Breast epithelium (tissue), 4 donors: Measurements from ENCODE around the gene REPS1. TPM values are rescaled to one million over a fixed set of nuclear protein-coding genes. Genes with fewer than 3 reads are reported as not detected.
"Not testable (repeated sequence)": the region's sequence is repeated elsewhere in the genome, so short reads cannot be mapped to it uniquely, and the experiment has no call there.

Experiments
- DNase-seq, 2 donors: peaks; one replicate each; pipeline ENCODE4 v3.0.0-alpha.2; 2019; ENCODE audit warnings: low spot score in 2 of 2
- H3K27ac ChIP-seq, 2 donors: fragments of 200-600 bp; sonication (generic) in 1 of 2; one replicate each; pipeline ENCODE4 v1.5.1; 2016 to 2019; ENCODE audit warnings: mild to moderate bottlenecking in 1 of 2
- H3K27me3 ChIP-seq, 2 donors: fragments of 200-600 bp; sonication (generic) in 1 of 2; one replicate each; pipeline versions ENCODE4 v1.5.1 to v1.6.0; 2017 to 2019; ENCODE audit warnings: control low read depth in 1 of 2, mild to moderate bottlenecking in 1 of 2
- H3K36me3 ChIP-seq: fragments of 200-600 bp; one replicate; pipeline ENCODE4 v1.5.1; 2019
- H3K4me1 ChIP-seq, 2 donors: fragments of 200-600 bp; sonication (generic); one replicate each; pipeline ENCODE4 v1.5.1; 2016 to 2019; ENCODE audit warnings: control low read depth in 1 of 2
- H3K4me3 ChIP-seq, 3 donors: fragments of 200-600 bp; sonication (generic); 1 replicate in 2 of 3; 2 replicates in 1 of 3; pipeline ENCODE4 v1.5.1; 2016 to 2019; ENCODE audit warnings: mild to moderate bottlenecking in 3 of 3, moderate library complexity in 2 of 3
- H3K9me3 ChIP-seq, 2 donors: fragments of 200-600 bp; sonication (generic) in 1 of 2; one replicate each; pipeline ENCODE4 v1.5.1; 2016 to 2019; ENCODE audit warnings: control low read depth in 1 of 2
- POLR2A ChIP-seq: fragments of 450-650 bp; IDR thresholded peaks from one replicate; pipeline ENCODE4 v1.6.1; 2016; ENCODE audit warnings: antibody characterized with exemption, mild to moderate bottlenecking, moderate library complexity
- POLR2AphosphoS5 ChIP-seq, 3 donors: sonication (generic); formaldehyde crosslinking; IDR thresholded peaks; one replicate each; pipeline ENCODE4 v1.6.1; 2017; ENCODE audit warnings: antibody characterized with exemption in 3 of 3
- intact Hi-C: fragments of 100-400 bp; cut with DNase I; formaldehyde crosslinking; loops from one replicate; pipeline ENCODE4 v1.15.1; 2023; ENCODE audit warnings: low total_unique reads
- total RNA-seq, 3 donors: library from RNA; depleted of rRNA; stranded (reverse); fragments of >200 nt; gene quantifications; one replicate each; pipeline ENCODE4 v1.1.0, GENCODE V29; 2016
- TF ChIP-seq, protein P1 (sequence below), 3 donors: fragments of 450-650 bp; IDR thresholded peaks; one replicate each; pipeline ENCODE4 v1.5.1; 2016 to 2017; ENCODE audit warnings: antibody characterized with exemption in 3 of 3, mild to moderate bottlenecking in 3 of 3, moderate library complexity in 3 of 3

The REPS1 gene
- total RNA-seq, 3 donors from 2014 or later, result 40.5 to 79.9 (median 66.5) TPM

GRCh38 chr6:138943089-138943625 lies 44.9 kb downstream of the REPS1 start:
- intact Hi-C loops, result no loop called here
- H3K27ac ChIP-seq, result no peak overlapping the region
- no peak for DNase-seq
- H3K27me3 ChIP-seq, result no peaks in the 10 kb centered on the region
- H3K36me3 ChIP-seq, result no peaks in the 10 kb centered on the region
- no peaks in the 10 kb centered on the region for H3K4me1 ChIP-seq
- no peaks in the 10 kb centered on the region for H3K9me3 ChIP-seq
- H3K4me3 ChIP-seq, result no peak overlapping the region
- no peak for TF ChIP-seq POLR2A
- TF ChIP-seq, protein P1, sequence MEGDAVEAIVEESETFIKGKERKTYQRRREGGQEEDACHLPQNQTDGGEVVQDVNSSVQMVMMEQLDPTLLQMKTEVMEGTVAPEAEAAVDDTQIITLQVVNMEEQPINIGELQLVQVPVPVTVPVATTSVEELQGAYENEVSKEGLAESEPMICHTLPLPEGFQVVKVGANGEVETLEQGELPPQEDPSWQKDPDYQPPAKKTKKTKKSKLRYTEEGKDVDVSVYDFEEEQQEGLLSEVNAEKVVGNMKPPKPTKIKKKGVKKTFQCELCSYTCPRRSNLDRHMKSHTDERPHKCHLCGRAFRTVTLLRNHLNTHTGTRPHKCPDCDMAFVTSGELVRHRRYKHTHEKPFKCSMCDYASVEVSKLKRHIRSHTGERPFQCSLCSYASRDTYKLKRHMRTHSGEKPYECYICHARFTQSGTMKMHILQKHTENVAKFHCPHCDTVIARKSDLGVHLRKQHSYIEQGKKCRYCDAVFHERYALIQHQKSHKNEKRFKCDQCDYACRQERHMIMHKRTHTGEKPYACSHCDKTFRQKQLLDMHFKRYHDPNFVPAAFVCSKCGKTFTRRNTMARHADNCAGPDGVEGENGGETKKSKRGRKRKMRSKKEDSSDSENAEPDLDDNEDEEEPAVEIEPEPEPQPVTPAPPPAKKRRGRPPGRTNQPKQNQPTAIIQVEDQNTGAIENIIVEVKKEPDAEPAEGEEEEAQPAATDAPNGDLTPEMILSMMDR (IDR thresholded peaks at IDR 0.05), result no peak
- no peak for TF ChIP-seq POLR2AphosphoS5 (IDR thresholded peaks at IDR 0.05)

DNA sequence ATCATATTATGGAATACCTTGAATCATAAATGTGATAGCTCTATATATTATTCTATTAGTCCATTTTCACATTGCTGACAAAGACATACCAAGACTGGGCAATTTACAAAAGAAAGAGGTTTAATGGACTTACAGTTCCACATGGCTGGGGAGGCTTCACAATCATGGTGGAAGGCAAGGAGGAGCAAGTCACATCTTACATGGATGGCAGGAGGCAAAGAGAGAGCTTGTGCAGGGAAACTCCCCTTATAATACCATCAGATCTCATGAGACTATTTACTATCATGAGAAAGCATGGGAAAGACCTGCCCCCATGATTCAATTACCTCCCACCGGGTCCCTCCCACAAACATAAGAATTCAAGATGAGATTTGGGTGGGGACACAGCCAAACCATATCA lies 51.2 kb downstream of the REPS1 start:
- DNase-seq, H3K9me3 ChIP-seq, H3K36me3 ChIP-seq, H3K4me3 ChIP-seq, H3K27me3 ChIP-seq, intact Hi-C loops, H3K27ac ChIP-seq, H3K4me1 ChIP-seq: not testable (repeated sequence)

GRCh38 chr6:138931660-138932059 lies 56.4 kb downstream of the REPS1 start:
- no peaks in the 10 kb centered on the region for H3K27me3 ChIP-seq
- no peak overlapping the region for H3K4me3 ChIP-seq
- H3K36me3 ChIP-seq, result no peaks in the 10 kb centered on the region
- intact Hi-C loops, result no loop called here
- H3K9me3 ChIP-seq, result no peaks in the 10 kb centered on the region
- DNase-seq, result no peak
- TF ChIP-seq, protein P1 (IDR thresholded peaks at IDR 0.05), result no peak
- no peak for TF ChIP-seq POLR2A
- TF ChIP-seq POLR2AphosphoS5 (IDR thresholded peaks at IDR 0.05), result no peak
- no peak overlapping the region for H3K27ac ChIP-seq
- H3K4me1 ChIP-seq, result no peaks in the 10 kb centered on the region

GRCh38 chr6:138926579-138926978 lies 61.5 kb downstream of the REPS1 start:
- intact Hi-C loops, result no loop called here
- TF ChIP-seq POLR2AphosphoS5 (IDR thresholded peaks at IDR 0.05), result no peak
- TF ChIP-seq, protein P1 (IDR thresholded peaks at IDR 0.05), result no peak
- no peak for TF ChIP-seq POLR2A
- H3K9me3 ChIP-seq, result no peaks in the 10 kb centered on the region
- no peaks in the 10 kb centered on the region for H3K27me3 ChIP-seq
- H3K4me3 ChIP-seq, result no peak overlapping the region
- H3K4me1 ChIP-seq, result no peaks in the 10 kb centered on the region
- no peaks in the 10 kb centered on the region for H3K36me3 ChIP-seq
- no peak overlapping the region for H3K27ac ChIP-seq
- no peak for DNase-seq

DNA sequence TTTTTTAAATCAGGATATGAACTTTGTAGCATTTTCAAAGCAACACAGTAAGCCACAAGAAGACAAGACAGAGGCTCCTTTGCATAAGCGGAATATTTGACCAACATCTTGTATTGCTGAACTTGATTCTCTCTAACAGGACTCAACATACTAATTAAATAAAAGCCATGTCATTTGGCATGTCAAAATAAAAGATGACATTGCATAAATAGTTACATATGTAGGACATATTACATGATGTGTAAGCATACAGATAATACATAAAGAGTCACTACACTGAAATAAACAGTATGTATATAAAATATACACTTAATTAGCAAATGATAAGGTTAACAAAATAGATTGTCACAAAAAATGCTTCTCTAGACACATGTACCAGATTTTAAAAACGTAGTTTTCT lies 62.2 kb downstream of the REPS1 start:
- H3K36me3 ChIP-seq, result no peaks in the 10 kb centered on the region

More for the DNA sequence above, 62.2 kb downstream of the REPS1 start:
- no peak for TF ChIP-seq POLR2AphosphoS5 (IDR thresholded peaks at IDR 0.05)
- no peak for TF ChIP-seq POLR2A
- TF ChIP-seq, protein P1 (IDR thresholded peaks at IDR 0.05), result no peak
- no peak for DNase-seq
- no peaks in the 10 kb centered on the region for H3K4me1 ChIP-seq
- H3K9me3 ChIP-seq, result no peaks in the 10 kb centered on the region
- no peak overlapping the region for H3K4me3 ChIP-seq
- H3K27ac ChIP-seq, result no peak overlapping the region
- no peaks in the 10 kb centered on the region for H3K27me3 ChIP-seq
- intact Hi-C loops, result no loop called here
